IMR-90 (cell line): ENCODE measurements around the gene MPP4.

Experiments used
- BHLHE40 ChIP-seq: fragments of 150-350 bp; IDR thresholded peaks from 2 replicates; pipeline ENCODE4 v1.6.1; 2016; ENCODE audit warnings: mild to moderate bottlenecking, low read depth, low read length
- CEBPB ChIP-seq: IDR thresholded peaks from 2 replicates; pipeline ENCODE4 v1.6.1; 2012; ENCODE audit warnings: low read depth, low read length, improper control_type of control experiment
- CHD1 ChIP-seq: IDR thresholded peaks from 2 replicates; pipeline ENCODE4 v1.6.1; 2012; ENCODE audit warnings: low read depth, low read length, improper control_type of control experiment
- CTCF ChIP-seq: conservative IDR thresholded peaks from 2 replicates; pipeline ENCODE4 v1.5.1; 2012; ENCODE audit warnings: mild to moderate bottlenecking, low read depth, low read length, improper control_type of control experiment
- ELK1 ChIP-seq: fragments of 150-350 bp; IDR thresholded peaks from 2 replicates; pipeline ENCODE4 v1.6.1; 2016; ENCODE audit warnings: low read depth, mild to moderate bottlenecking, low read length, moderate library complexity, borderline replicate concordance
- MAFK ChIP-seq: IDR thresholded peaks from 2 replicates; pipeline ENCODE4 v1.6.1; 2012; ENCODE audit warnings: low read depth, low read length, improper control_type of control experiment
- POLR2A ChIP-seq: IDR thresholded peaks from 2 replicates; pipeline ENCODE4 v1.6.1; 2012; ENCODE audit warnings: mild to moderate bottlenecking, low read depth, low read length
- RAD21 ChIP-seq: IDR thresholded peaks from 2 replicates; pipeline ENCODE4 v1.6.1; 2012; ENCODE audit warnings: low read length, improper control_type of control experiment
- RCOR1 ChIP-seq: IDR thresholded peaks from 2 replicates; pipeline ENCODE4 v1.6.1; 2012; ENCODE audit warnings: mild to moderate bottlenecking, low read length, improper control_type of control experiment; ENCODE audit not compliant: insufficient replicate concordance
- RFX5 ChIP-seq: IDR thresholded peaks from 2 replicates; pipeline ENCODE4 v1.8.0; 2012; ENCODE audit warnings: low read depth, mild to moderate bottlenecking, low read length, moderate library complexity
- USF2 ChIP-seq: fragments of 150-350 bp; IDR thresholded peaks from 2 replicates; pipeline ENCODE4 v1.6.1; 2017; ENCODE audit warnings: mild to moderate bottlenecking, antibody characterized with exemption, low read length, low read depth

- TF ChIP-seq CTCF (no peak), USF2 (no peak), CEBPB (no peak), MAFK (no peak), POLR2A (no peak), BHLHE40 (no peak), RFX5 (no peak), CHD1 (no peak), RCOR1 (no peak), RAD21 (no peak), ELK1 (no peak)
Measured at GRCh38 chr2:201628545-201628944, 69.9 kb downstream of the MPP4 start.
